Activated T-helper 17 cell treated with anti-CD3 and anti-CD28 coated beads, Interleukin-2, amount 50 U/mL, for 72 hours (primary cell): Measurements from ENCODE around the gene HS3ST4. TPM values are rescaled to one million over a fixed set of nuclear protein-coding genes. Genes with fewer than 3 reads are reported as not detected.
A peak's percentile ranks its signal among the peaks of the same experiment; 100 is the strongest.

Experiments used
- ATAC-seq: fragments of 150-1000 bp; cut with Tn5 transposase; replicated peaks from 2 replicates; pipeline ENCODE4 v1.10.0; 2021; ENCODE audit warnings: mild to moderate bottlenecking, moderate library complexity
- H3K27ac Mint-ChIP-seq: one replicate; pipeline ENCODE4 v1.8.0; 2022; ENCODE audit warnings: mixed read lengths
- H3K27me3 Mint-ChIP-seq: one replicate; pipeline ENCODE4 v1.8.0; 2022; ENCODE audit warnings: mixed read lengths
- H3K36me3 Mint-ChIP-seq: one replicate; pipeline ENCODE4 v1.8.0; 2022; ENCODE audit warnings: low read depth, mild to moderate bottlenecking, mixed read lengths
- H3K4me1 Mint-ChIP-seq: one replicate; pipeline ENCODE4 v1.8.0; 2022; ENCODE audit warnings: mixed read lengths
- H3K4me3 Mint-ChIP-seq: one replicate; pipeline ENCODE4 v1.8.0; 2022; ENCODE audit warnings: mild to moderate bottlenecking, mixed read lengths
- H3K9me3 Mint-ChIP-seq: one replicate; pipeline ENCODE4 v1.8.0; 2022; ENCODE audit warnings: mixed read lengths
- total RNA-seq, 2 donors: library from RNA; stranded (reverse); gene quantifications; one replicate each; pipeline ENCODE4 v1.2.3, GENCODE V29; 2022

HS3ST4 gene
- total RNA-seq, 2 donors from 2014 or later = not detected

DNA sequence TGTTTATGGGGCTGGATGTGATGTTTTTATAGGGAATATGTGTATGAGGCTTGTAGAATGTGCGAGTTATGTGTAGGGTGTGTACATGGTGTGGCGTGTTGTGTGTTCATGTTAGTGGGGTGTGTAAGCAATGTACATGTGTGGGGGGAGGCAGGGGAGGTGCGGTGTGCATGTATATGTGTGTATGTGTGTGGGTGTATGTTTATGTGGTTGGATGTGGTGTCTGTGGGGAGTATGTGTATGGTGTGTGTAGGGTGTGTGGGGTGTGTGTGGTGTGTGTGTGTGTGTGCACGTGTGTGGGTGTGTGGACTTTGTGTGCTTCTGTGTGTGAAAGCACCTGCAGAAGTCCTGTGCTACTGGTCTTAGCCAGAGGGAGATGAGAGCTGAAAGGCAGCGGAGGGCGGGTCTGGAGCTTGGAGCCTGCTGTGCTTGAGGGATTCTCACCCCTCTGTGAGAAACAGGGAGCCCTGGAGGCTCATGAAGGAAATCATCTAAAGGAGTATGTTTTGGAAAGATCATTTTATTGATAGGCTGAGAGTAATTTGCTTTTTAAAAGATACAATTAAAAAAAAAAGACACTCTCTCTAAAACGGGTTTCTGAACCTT lies 222.7 kb downstream of the HS3ST4 start:
- Mint-ChIP-seq H3K27me3 (no peaks in the 10 kb centered on the region), H3K36me3 (no peaks in the 10 kb centered on the region), H3K9me3 (no peaks in the 10 kb centered on the region), H3K4me3 (no peak overlapping the region), H3K4me1 (no peaks in the 10 kb centered on the region), H3K27ac (no peak overlapping the region)
- no peak for ATAC-seq

GRCh38 chr16:25916037-25916436 lies 224.3 kb downstream of the HS3ST4 start:
- no peak overlapping the region for H3K4me3 Mint-ChIP-seq
- H3K36me3 Mint-ChIP-seq = no peaks in the 10 kb centered on the region
- H3K9me3 Mint-ChIP-seq = no peaks in the 10 kb centered on the region
- no peaks in the 10 kb centered on the region for H3K4me1 Mint-ChIP-seq
- ATAC-seq = no peak
- peaks cover 5% of the 10 kb centered on the region for H3K27me3 Mint-ChIP-seq
- H3K27ac Mint-ChIP-seq = no peak overlapping the region

GRCh38 chr16:25922438-25922837 lies 230.7 kb downstream of the HS3ST4 start:
- Mint-ChIP-seq H3K27me3 (peaks cover 26% of the 10 kb centered on the region), H3K4me3 (no peak overlapping the region), H3K4me1 (no peaks in the 10 kb centered on the region), H3K36me3 (no peaks in the 10 kb centered on the region), H3K27ac (no peak overlapping the region), H3K9me3 (no peaks in the 10 kb centered on the region)
- ATAC-seq = no peak

DNA sequence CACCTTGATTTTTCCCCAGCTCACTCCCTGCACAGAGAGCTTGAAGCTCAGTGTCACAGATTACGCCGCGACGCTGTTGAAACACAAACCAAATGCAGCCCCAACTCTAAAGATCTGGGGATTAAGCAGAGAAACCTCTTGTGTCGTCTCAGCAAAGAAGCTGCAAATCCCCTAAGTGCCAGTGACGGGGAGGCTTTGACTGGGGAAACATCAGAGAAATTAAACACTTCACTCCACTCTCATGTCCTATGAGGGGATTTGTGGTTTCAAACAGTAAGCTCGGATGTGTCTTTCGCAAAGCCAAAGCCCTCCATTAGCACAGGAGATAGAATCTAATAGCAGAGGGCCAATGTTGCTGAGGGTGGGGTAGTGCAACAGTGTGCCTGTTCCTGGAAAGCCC lies 233.7 kb downstream of the HS3ST4 start:
- Mint-ChIP-seq H3K4me1 (no peaks in the 10 kb centered on the region), H3K36me3 (no peaks in the 10 kb centered on the region), H3K27ac (no peak overlapping the region), H3K4me3 (no peak overlapping the region), H3K27me3 (peaks cover 26% of the 10 kb centered on the region), H3K9me3 (no peaks in the 10 kb centered on the region)
- ATAC-seq = no peak

GRCh38 chr16:25931473-25932035 lies 239.8 kb downstream of the HS3ST4 start:
- Mint-ChIP-seq H3K9me3 (no peaks in the 10 kb centered on the region), H3K27me3 (peaks cover 3% of the 10 kb centered on the region), H3K36me3 (no peaks in the 10 kb centered on the region), H3K27ac (no peak overlapping the region), H3K4me3 (no peak overlapping the region), H3K4me1 (no peaks in the 10 kb centered on the region)
- no peak for ATAC-seq

DNA sequence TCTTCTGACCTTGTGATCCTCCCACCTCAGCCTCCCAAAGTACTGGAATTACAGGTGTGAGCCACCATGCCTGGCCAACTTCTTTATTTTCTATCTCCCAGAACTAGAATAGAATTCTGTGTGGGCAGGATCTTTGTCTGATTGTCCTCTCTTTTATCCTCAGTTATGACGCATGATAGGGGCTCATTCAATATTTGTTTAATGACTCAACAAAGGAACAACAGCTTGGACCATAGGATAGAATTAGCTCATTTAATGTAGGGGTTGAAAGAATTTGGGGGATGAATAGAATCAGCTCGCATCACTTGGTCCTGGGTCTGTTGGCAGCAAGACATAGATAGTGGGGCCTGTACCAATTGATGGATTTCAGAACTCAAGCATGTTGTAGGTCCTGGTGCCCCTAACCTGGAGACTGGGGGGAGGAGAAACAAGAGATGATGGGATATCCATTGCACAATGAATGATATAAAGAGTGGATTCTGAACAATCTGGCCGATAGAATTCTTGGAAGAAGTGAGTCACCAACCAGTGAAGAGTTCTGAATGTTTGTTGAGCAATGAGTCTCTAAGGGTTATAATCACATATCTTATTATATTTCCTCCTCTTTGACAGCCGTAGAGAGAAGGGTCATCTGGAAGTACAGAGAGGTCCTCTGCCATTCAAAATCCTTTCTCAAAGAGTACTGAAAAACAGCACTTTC lies 250.2 kb downstream of the HS3ST4 start:
- Mint-ChIP-seq H3K27ac (no peak overlapping the region), H3K9me3 (no peaks in the 10 kb centered on the region), H3K27me3 (peaks cover 4% of the 10 kb centered on the region), H3K4me1 (no peaks in the 10 kb centered on the region), H3K4me3 (no peak overlapping the region), H3K36me3 (no peaks in the 10 kb centered on the region)
- no peak for ATAC-seq

- peaks cover 8% of the 10 kb centered on the region for H3K27me3 Mint-ChIP-seq
- H3K4me3 Mint-ChIP-seq = no peak overlapping the region
- no peak for ATAC-seq
- H3K27ac Mint-ChIP-seq = no peak overlapping the region
- H3K9me3 Mint-ChIP-seq = peaks cover 4% of the 10 kb centered on the region
- H3K4me1 Mint-ChIP-seq = no peaks in the 10 kb centered on the region
- no peaks in the 10 kb centered on the region for H3K36me3 Mint-ChIP-seq
Measured at GRCh38 chr16:25950586-25951281, 259.0 kb downstream of the HS3ST4 start.

- Mint-ChIP-seq H3K4me3 (no peak overlapping the region), H3K4me1 (no peaks in the 10 kb centered on the region), H3K27ac (no peak overlapping the region), H3K9me3 (peaks cover 4% of the 10 kb centered on the region), H3K36me3 (no peaks in the 10 kb centered on the region), H3K27me3 (peaks cover 15% of the 10 kb centered on the region)
- ATAC-seq = no peak
Measured at GRCh38 chr16:25951999-25952398, 260.2 kb downstream of the HS3ST4 start.

GRCh38 chr16:25952983-25953382 lies 261.2 kb downstream of the HS3ST4 start:
- H3K36me3 Mint-ChIP-seq = no peaks in the 10 kb centered on the region
- H3K4me3 Mint-ChIP-seq = no peak overlapping the region
- H3K9me3 Mint-ChIP-seq = peaks cover 4% of the 10 kb centered on the region
- H3K27me3 Mint-ChIP-seq = peaks cover 15% of the 10 kb centered on the region
- ATAC-seq = no peak
- H3K4me1 Mint-ChIP-seq = no peaks in the 10 kb centered on the region
- H3K27ac Mint-ChIP-seq = no peak overlapping the region

DNA sequence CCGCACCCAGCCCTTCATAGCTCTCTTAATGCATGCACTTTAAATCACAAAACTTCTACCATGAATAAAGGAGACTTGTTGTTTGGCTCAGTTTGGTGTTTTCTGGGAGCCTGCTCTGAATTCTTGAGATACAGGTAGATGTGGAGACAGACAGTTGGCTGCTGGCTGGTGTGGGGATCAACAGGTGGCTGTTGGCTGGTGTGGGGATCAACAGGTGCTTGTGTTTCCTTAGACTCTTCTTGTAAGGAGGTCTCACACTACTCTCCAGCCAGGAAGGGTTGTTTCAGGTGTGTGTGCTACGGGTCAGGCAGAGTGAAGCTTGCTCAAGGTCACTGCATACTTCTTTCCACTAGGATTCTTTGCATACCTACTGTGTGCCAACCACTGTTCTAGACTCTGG lies 265.9 kb downstream of the HS3ST4 start:
- Mint-ChIP-seq H3K27ac (no peak overlapping the region), H3K27me3 (peaks cover 18% of the 10 kb centered on the region), H3K4me3 (no peak overlapping the region), H3K36me3 (no peaks in the 10 kb centered on the region), H3K9me3 (peaks cover 4% of the 10 kb centered on the region), H3K4me1 (no peaks in the 10 kb centered on the region)
- no peak for ATAC-seq

GRCh38 chr16:25959221-25959620 lies 267.5 kb downstream of the HS3ST4 start:
- Mint-ChIP-seq H3K27ac (no peak overlapping the region), H3K27me3 (peaks cover 10% of the 10 kb centered on the region), H3K9me3 (no peaks in the 10 kb centered on the region), H3K4me1 (no peaks in the 10 kb centered on the region), H3K36me3 (no peaks in the 10 kb centered on the region), H3K4me3 (no peak overlapping the region)
- no peak for ATAC-seq

DNA sequence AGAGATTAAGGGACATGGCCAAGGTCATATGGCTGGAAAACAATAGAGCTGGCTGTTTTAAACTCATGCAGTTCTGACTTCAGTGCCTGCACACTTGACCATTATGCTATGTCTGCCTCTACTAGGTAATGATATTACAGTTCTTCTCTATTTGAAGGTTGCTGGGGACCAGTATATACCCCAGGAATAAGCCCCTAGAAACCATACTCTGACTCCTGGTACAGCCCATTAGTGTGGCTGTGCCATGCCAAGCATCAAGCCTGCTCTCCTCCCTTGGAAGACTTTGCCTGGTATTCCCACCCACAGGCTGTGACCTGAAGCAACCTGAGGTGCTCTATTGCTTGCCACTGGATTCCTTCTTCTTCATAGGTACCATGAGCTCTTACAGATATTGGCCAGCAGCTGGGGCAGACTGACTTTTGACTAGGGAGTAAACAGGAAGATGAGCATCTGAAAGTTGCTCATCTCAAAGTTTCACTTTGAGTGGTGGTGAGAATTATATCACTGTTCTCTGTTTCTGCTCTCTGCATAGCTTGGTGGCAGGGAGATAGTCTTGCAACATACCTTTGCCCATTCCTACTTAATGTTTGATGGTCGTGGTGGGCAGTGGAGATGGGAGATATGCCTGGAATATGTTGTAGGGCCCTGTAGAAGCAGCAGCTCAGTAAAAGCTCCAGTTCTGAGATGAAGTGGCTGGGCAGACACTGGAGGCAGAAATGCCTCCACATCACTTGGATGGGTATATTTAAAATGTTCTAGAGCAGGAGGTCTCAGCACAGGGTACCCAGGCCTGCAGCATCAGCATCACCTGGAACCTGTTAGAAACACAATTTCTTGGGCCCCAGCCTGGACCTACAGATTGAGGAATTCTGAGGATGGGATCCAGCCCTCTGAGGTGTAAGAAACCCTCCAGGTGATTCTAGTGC lies 274.7 kb downstream of the HS3ST4 start:
- peak; percentile 97 for ATAC-seq
- peak overlapping the region; percentile 91 for H3K27ac Mint-ChIP-seq

DNA sequence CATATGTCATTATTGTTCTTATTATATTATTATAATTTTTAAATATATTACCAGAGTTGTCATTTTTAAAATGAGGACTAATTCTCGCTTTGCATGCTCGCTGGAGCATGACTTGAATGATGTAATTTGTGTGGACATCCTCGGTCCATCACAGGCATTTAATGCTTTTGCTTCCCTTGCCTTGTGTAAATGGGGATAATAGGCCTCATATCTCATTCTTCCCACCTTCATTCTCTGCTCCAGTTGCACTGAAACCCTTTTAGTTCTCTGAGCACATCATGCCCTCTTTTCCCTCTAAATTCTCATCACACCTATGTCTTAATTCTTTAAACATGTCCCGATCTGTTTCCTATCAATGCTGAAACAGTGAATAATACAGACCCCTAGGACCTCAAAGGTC lies 285.4 kb downstream of the HS3ST4 start:
- no peak overlapping the region for H3K27ac Mint-ChIP-seq
- ATAC-seq = no peak
- peaks cover 5% of the 10 kb centered on the region for H3K4me1 Mint-ChIP-seq
- peaks cover 4% of the 10 kb centered on the region for H3K9me3 Mint-ChIP-seq
- H3K4me3 Mint-ChIP-seq = no peak overlapping the region
- H3K36me3 Mint-ChIP-seq = no peaks in the 10 kb centered on the region
- H3K27me3 Mint-ChIP-seq = peaks cover 10% of the 10 kb centered on the region

More for the DNA sequence above, 274.7 kb downstream of the HS3ST4 start:
- H3K27me3 Mint-ChIP-seq = peaks cover 3% of the 10 kb centered on the region
- peaks cover 8% of the 10 kb centered on the region for H3K4me1 Mint-ChIP-seq
- peaks cover 4% of the 10 kb centered on the region for H3K9me3 Mint-ChIP-seq
- H3K4me3 Mint-ChIP-seq = peak overlapping the region; percentile 19
- no peaks in the 10 kb centered on the region for H3K36me3 Mint-ChIP-seq

GRCh38 chr16:25978218-25978617 lies 286.5 kb downstream of the HS3ST4 start:
- Mint-ChIP-seq H3K4me3 (no peak overlapping the region), H3K36me3 (no peaks in the 10 kb centered on the region), H3K27me3 (peaks cover 10% of the 10 kb centered on the region), H3K4me1 (peaks cover 5% of the 10 kb centered on the region), H3K27ac (no peak overlapping the region), H3K9me3 (peaks cover 4% of the 10 kb centered on the region)
- ATAC-seq = no peak
